ENCODE measurements around the gene ISOC1.

Gene ISOC1

GRCh38 chr5:129094924-129095899 is 663 bp downstream of the ISOC1 start:
- in situ Hi-C loops (cut with MboI; ENCODE audit: low sequenced_read_pairs): no loop called here

GRCh38 chr5:129096382-129096991 is 1.9 kb downstream of the ISOC1 start:
- in situ Hi-C loops (cut with MboI; ENCODE audit: low sequenced_read_pairs): no loop called here

- in situ Hi-C loops (cut with MboI; ENCODE audit: low sequenced_read_pairs): no loop called here
Measured at GRCh38 chr5:129097498-129098296, 3.1 kb downstream of the ISOC1 start.

GRCh38 chr5:129098488-129099183 is 4.1 kb downstream of the ISOC1 start:
- in situ Hi-C loops (cut with MboI; ENCODE audit: low sequenced_read_pairs): no loop called here

GRCh38 chr5:129099184-129099569 is 4.6 kb downstream of the ISOC1 start:
- in situ Hi-C loops (cut with MboI; ENCODE audit: low sequenced_read_pairs): no loop called here

- in situ Hi-C loops (cut with MboI; ENCODE audit: low sequenced_read_pairs): no loop called here
Measured at GRCh38 chr5:129101794-129102193, 7.2 kb downstream of the ISOC1 start.

GRCh38 chr5:129103397-129103796 is 8.8 kb downstream of the ISOC1 start:
- in situ Hi-C loops (cut with MboI; ENCODE audit: low sequenced_read_pairs): no loop called here

- in situ Hi-C loops (cut with MboI; ENCODE audit: low sequenced_read_pairs): no loop called here
Measured at GRCh38 chr5:129104915-129105455, 10.4 kb downstream of the ISOC1 start.

GRCh38 chr5:129107637-129108036 is 13.1 kb downstream of the ISOC1 start:
- in situ Hi-C loops (cut with MboI; ENCODE audit: low sequenced_read_pairs): no loop called here

GRCh38 chr5:129110742-129111141 is 16.2 kb downstream of the ISOC1 start:
- in situ Hi-C loops (cut with MboI; ENCODE audit: low sequenced_read_pairs): no loop called here

GRCh38 chr5:129111351-129111750 is 16.8 kb downstream of the ISOC1 start:
- in situ Hi-C loops (cut with MboI; ENCODE audit: low sequenced_read_pairs): no loop called here

GRCh38 chr5:129112295-129112694 is 17.7 kb downstream of the ISOC1 start:
- in situ Hi-C loops (cut with MboI; ENCODE audit: low sequenced_read_pairs): no loop called here

GRCh38 chr5:129113867-129114266 is 19.3 kb downstream of the ISOC1 start:
- in situ Hi-C loops (cut with MboI; ENCODE audit: low sequenced_read_pairs): no loop called here

- in situ Hi-C loops (cut with MboI; ENCODE audit: low sequenced_read_pairs): no loop called here
Measured at GRCh38 chr5:129114539-129115193, 20.1 kb downstream of the ISOC1 start.

- in situ Hi-C loops (cut with MboI; ENCODE audit: low sequenced_read_pairs): no loop called here
Measured at GRCh38 chr5:129115680-129116079, 21.1 kb downstream of the ISOC1 start.

GRCh38 chr5:129116797-129117196 is 22.2 kb downstream of the ISOC1 start:
- in situ Hi-C loops (cut with MboI; ENCODE audit: low sequenced_read_pairs): no loop called here

- in situ Hi-C loops (cut with MboI; ENCODE audit: low sequenced_read_pairs): no loop called here
Measured at GRCh38 chr5:129118405-129118804, 23.9 kb downstream of the ISOC1 start.

- in situ Hi-C loops (cut with MboI; ENCODE audit: low sequenced_read_pairs): no loop called here
Measured at GRCh38 chr5:129118826-129119225, 24.3 kb downstream of the ISOC1 start.

GRCh38 chr5:129120158-129120581 is 25.6 kb downstream of the ISOC1 start:
- in situ Hi-C loops (cut with MboI; ENCODE audit: low sequenced_read_pairs): no loop called here

- in situ Hi-C loops (cut with MboI; ENCODE audit: low sequenced_read_pairs): no loop called here
Measured at GRCh38 chr5:129122560-129122959, 28.0 kb downstream of the ISOC1 start.

All from HL-60/S4 treated with phorbol 12-myristate 13-acetate at 8.2 ng/mL for 4 days and 3 days (cell line).